Epithelial cell of prostate (primary cell): Measurements from ENCODE around the gene HOXC12.

Experiments used
- DNase-seq: peaks from one replicate; pipeline ENCODE4 v3.0.0-alpha.2; 2011; ENCODE audit warnings: low read depth, low spot score
- H3K27ac ChIP-seq: fragments of 450-650 bp; 2 replicates; pipeline ENCODE4 v1.5.1; 2017; ENCODE audit warnings: mild to moderate bottlenecking

Gene HOXC12

GRCh38 chr12:53980104-53980801 lies 25.6 kb downstream of the HOXC12 start:
- no peak overlapping the region for H3K27ac ChIP-seq
- DNase-seq, result no peak

GRCh38 chr12:53980802-53981496 lies 26.2 kb downstream of the HOXC12 start:
- no peak for DNase-seq
- no peak overlapping the region for H3K27ac ChIP-seq

- DNase-seq, result no peak
- no peak overlapping the region for H3K27ac ChIP-seq
Measured at GRCh38 chr12:53981634-53982565, 27.2 kb downstream of the HOXC12 start.

GRCh38 chr12:53982648-53983567 lies 28.2 kb downstream of the HOXC12 start:
- H3K27ac ChIP-seq, result no peak overlapping the region
- no peak for DNase-seq

- DNase-seq, result no peak
- no peak overlapping the region for H3K27ac ChIP-seq
Measured at GRCh38 chr12:53983568-53983949, 28.9 kb downstream of the HOXC12 start.

GRCh38 chr12:53983950-53984572 lies 29.4 kb downstream of the HOXC12 start:
- H3K27ac ChIP-seq, result no peak overlapping the region
- DNase-seq, result no peak

- H3K27ac ChIP-seq, result no peak within 1 kb of the TSS
- DNase-seq, result peak; percentile 33
Measured at GRCh38 chr12:53984901-53985691, 30.4 kb downstream of the HOXC12 start, which contains the start of gene HOXC10. Gene HOXC10 (plus strand): TSS chr12:53985146. CDS start chr12:53985260, 114 bp downstream.

- H3K27ac ChIP-seq, result no peak overlapping the region
- DNase-seq, result no peak
Measured at GRCh38 chr12:53985692-53985993, 30.9 kb downstream of the HOXC12 start.

GRCh38 chr12:53985994-53986685 lies 31.4 kb downstream of the HOXC12 start:
- DNase-seq, result no peak
- no peak overlapping the region for H3K27ac ChIP-seq

- no peak for DNase-seq
- no peak overlapping the region for H3K27ac ChIP-seq
Measured at GRCh38 chr12:53986686-53987483, 32.2 kb downstream of the HOXC12 start.

GRCh38 chr12:53987787-53988230 lies 33.1 kb downstream of the HOXC12 start:
- no peak overlapping the region for H3K27ac ChIP-seq
- DNase-seq, result no peak

GRCh38 chr12:53988541-53989226 lies 34.0 kb downstream of the HOXC12 start:
- DNase-seq, result no peak
- H3K27ac ChIP-seq, result no peak overlapping the region

GRCh38 chr12:53989227-53990113 lies 34.8 kb downstream of the HOXC12 start:
- no peak for DNase-seq
- H3K27ac ChIP-seq, result no peak overlapping the region

GRCh38 chr12:53990311-53991076 lies 35.8 kb downstream of the HOXC12 start:
- no peak for DNase-seq
- no peak overlapping the region for H3K27ac ChIP-seq

- DNase-seq, result no peak
- no peak overlapping the region for H3K27ac ChIP-seq
Measured at GRCh38 chr12:53991077-53991460, 36.4 kb downstream of the HOXC12 start.
